K562 (cell line): ENCODE results near the gene MFSD6.

Source experiments
- SMC3 ChIP-seq: conservative IDR thresholded peaks from 2 replicates; pipeline ENCODE4 v1.6.1; 2011; ENCODE audit warnings: low read depth, low read length, improper control_type of control experiment; ENCODE audit not compliant: insufficient read depth
- YY1 ChIP-seq, 3 experiments: IDR thresholded peaks; 2 replicates each; pipeline ENCODE4 v1.6.1; 2011; ENCODE audit warnings: low read length in 2 of 3, mild to moderate bottlenecking in 2 of 3, moderate library complexity in 2 of 3, borderline replicate concordance in 1 of 3, control low read depth in 1 of 3, low read depth in 1 of 3; ENCODE audit not compliant: insufficient read depth in 3 of 3, insufficient replicate concordance in 2 of 3, control insufficient read depth in 1 of 3, insufficient read length in 1 of 3; ENCODE audit errors: extremely low read depth in 1 of 3
- TF ChIP-seq, protein P1 (sequence below), 3 experiments: IDR thresholded peaks in 2 of 3; conservative IDR thresholded peaks in 1 of 3; 2 replicates each; pipeline ENCODE4 v1.5.1; 2011 to 2012; ENCODE audit warnings: low read length in 3 of 3, mild to moderate bottlenecking in 3 of 3, control low read depth in 2 of 3, improper control_type of control experiment in 1 of 3, inconsistent platforms in 1 of 3, low read depth in 1 of 3, mixed read lengths in 1 of 3, moderate library complexity in 1 of 3; ENCODE audit not compliant: insufficient read depth in 2 of 3

GRCh38 chr2:190514676-190515075, 106.5 kb downstream of the MFSD6 start:
- TF ChIP-seq SMC3, result no peak
- no peak for TF ChIP-seq YY1 (IDR thresholded peaks at IDR 0.05; ENCODE audit: borderline replicate concordance in 1 of 3, control insufficient read depth in 1 of 3, extremely low read depth in 1 of 3, insufficient read depth in 3 of 3, insufficient read length in 1 of 3, insufficient replicate concordance in 2 of 3, low read depth in 1 of 3, low read length in 2 of 3)
- TF ChIP-seq, protein P1, sequence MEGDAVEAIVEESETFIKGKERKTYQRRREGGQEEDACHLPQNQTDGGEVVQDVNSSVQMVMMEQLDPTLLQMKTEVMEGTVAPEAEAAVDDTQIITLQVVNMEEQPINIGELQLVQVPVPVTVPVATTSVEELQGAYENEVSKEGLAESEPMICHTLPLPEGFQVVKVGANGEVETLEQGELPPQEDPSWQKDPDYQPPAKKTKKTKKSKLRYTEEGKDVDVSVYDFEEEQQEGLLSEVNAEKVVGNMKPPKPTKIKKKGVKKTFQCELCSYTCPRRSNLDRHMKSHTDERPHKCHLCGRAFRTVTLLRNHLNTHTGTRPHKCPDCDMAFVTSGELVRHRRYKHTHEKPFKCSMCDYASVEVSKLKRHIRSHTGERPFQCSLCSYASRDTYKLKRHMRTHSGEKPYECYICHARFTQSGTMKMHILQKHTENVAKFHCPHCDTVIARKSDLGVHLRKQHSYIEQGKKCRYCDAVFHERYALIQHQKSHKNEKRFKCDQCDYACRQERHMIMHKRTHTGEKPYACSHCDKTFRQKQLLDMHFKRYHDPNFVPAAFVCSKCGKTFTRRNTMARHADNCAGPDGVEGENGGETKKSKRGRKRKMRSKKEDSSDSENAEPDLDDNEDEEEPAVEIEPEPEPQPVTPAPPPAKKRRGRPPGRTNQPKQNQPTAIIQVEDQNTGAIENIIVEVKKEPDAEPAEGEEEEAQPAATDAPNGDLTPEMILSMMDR (IDR thresholded peaks at IDR 0.05 in 2 of 3, conservative IDR thresholded peaks at IDR 0.05 in 1 of 3; ENCODE audit: insufficient read depth in 2 of 3, low read depth in 1 of 3, low read length in 3 of 3), result no peak
